Body of pancreas (tissue), 4 donors: ENCODE data around the gene ADAMTS7. TPM values are rescaled to one million over a fixed set of nuclear protein-coding genes. Genes with fewer than 3 reads are reported as not detected.
"Not testable (repeated sequence)": the region's sequence is repeated elsewhere in the genome, so short reads cannot be mapped to it uniquely, and the experiment has no call there.

Experiments used
- ATAC-seq: fragments of 150-250 bp; one replicate; pipeline ENCODE4 v1.9.1; 2016
- DNase-seq, 4 donors: peaks; one replicate each; pipeline ENCODE4 v3.0.0-alpha.2; 2019
- H3K27ac ChIP-seq, 4 donors: fragments of 200-600 bp; sonication (generic); 1 replicate in 3 of 4; 2 replicates in 1 of 4; pipeline versions ENCODE4 v1.5.1 to v1.6.1; 2016 to 2019; ENCODE audit warnings: mild to moderate bottlenecking in 1 of 4, mixed read lengths in 1 of 4, moderate library complexity in 1 of 4
- H3K27me3 ChIP-seq, 2 donors: fragments of 200-600 bp; sonication (generic); one replicate each; pipeline ENCODE4 v1.6.0; 2016; ENCODE audit warnings: mild to moderate bottlenecking in 1 of 2
- H3K36me3 ChIP-seq, 2 donors: fragments of 200-600 bp; sonication (generic); replicated peaks in 1 of 2; 2 replicates each; pipeline ENCODE4 v1.5.1; 2016; ENCODE audit warnings: low read depth in 2 of 2; ENCODE audit not compliant: insufficient read depth in 1 of 2
- H3K4me1 ChIP-seq: fragments of 200-600 bp; sonication (generic); one replicate; pipeline ENCODE4 v1.6.0; 2016
- H3K4me3 ChIP-seq, 2 donors: fragments of 200-600 bp; sonication (generic); 1 replicate in 1 of 2; 2 replicates in 1 of 2; pipeline ENCODE4 v1.5.1; 2016 to 2019
- H3K9me3 ChIP-seq, 3 donors: fragments of 200-600 bp; sonication (generic); 1 replicate in 2 of 3; 2 replicates in 1 of 3; pipeline ENCODE4 v1.5.1; 2016
- POLR2A ChIP-seq, 3 donors: fragments of 450-650 bp; IDR thresholded peaks; one replicate each; pipeline ENCODE4 v1.6.1; 2016; ENCODE audit warnings: antibody characterized with exemption in 3 of 3, mild to moderate bottlenecking in 2 of 3
- WGBS, 2 donors: methylation state at CpG; one replicate each; pipeline ENCODE4 v1.1.5; 2017; 5-methylcytosine and 5-hydroxymethylcytosine counted together
- intact Hi-C: fragments of 100-400 bp; cut with DNase I; formaldehyde crosslinking; loops from one replicate; pipeline ENCODE4 v1.15.1; 2023
- total RNA-seq, 2 donors: library from RNA; depleted of rRNA; stranded (reverse); fragments of >200 nt; gene quantifications; one replicate each; pipeline ENCODE4 v1.1.0, GENCODE V29; 2016
- TF ChIP-seq, protein P1 (sequence below), 7 experiments: fragments of 450-650 bp in 4 of 7; fragments of 200-600 bp in 3 of 7; sonication (generic) in 3 of 7; IDR thresholded peaks; one replicate each; pipeline ENCODE4 v1.5.1; 2016 to 2019; ENCODE audit warnings: antibody characterized with exemption in 7 of 7

Gene ADAMTS7
- total RNA-seq, 2 donors from 2014 or later, result 0.33 to 2.1 TPM

DNA sequence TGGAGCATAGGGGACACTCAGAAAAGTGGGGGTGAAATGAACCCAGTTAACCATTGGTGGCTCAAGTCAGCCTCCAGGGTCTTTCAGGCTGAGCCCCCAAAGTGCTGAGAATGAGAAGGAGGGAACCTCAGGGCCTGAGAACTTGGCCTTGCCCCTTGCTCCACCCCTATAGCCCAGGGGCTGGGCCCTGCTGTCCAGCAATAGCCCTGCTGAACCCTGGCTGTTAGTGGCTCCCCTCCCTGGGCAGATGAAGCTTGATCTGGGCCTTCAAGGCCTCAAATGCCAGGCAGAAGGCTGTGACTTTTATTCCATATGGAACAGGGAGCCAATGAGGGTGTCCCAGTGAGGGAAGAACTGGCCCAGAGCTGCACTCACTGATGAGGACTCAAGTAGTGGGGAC lies 16.2 kb downstream of the ADAMTS7 start:
- ATAC-seq, result no peak
- H3K27me3 ChIP-seq, result no peaks in the 10 kb centered on the region
- intact Hi-C loops, result no loop called here
- no peaks in the 10 kb centered on the region for H3K4me1 ChIP-seq
- no peak for DNase-seq
- H3K36me3 ChIP-seq, result no peaks in the 10 kb centered on the region
- TF ChIP-seq, protein P1, sequence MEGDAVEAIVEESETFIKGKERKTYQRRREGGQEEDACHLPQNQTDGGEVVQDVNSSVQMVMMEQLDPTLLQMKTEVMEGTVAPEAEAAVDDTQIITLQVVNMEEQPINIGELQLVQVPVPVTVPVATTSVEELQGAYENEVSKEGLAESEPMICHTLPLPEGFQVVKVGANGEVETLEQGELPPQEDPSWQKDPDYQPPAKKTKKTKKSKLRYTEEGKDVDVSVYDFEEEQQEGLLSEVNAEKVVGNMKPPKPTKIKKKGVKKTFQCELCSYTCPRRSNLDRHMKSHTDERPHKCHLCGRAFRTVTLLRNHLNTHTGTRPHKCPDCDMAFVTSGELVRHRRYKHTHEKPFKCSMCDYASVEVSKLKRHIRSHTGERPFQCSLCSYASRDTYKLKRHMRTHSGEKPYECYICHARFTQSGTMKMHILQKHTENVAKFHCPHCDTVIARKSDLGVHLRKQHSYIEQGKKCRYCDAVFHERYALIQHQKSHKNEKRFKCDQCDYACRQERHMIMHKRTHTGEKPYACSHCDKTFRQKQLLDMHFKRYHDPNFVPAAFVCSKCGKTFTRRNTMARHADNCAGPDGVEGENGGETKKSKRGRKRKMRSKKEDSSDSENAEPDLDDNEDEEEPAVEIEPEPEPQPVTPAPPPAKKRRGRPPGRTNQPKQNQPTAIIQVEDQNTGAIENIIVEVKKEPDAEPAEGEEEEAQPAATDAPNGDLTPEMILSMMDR (IDR thresholded peaks at IDR 0.05), result no peak
- TF ChIP-seq POLR2A (IDR thresholded peaks at IDR 0.05), result no peak
- H3K4me3 ChIP-seq, result no peak overlapping the region
- no peak overlapping the region for H3K27ac ChIP-seq
- H3K9me3 ChIP-seq, result no peaks in the 10 kb centered on the region

DNA sequence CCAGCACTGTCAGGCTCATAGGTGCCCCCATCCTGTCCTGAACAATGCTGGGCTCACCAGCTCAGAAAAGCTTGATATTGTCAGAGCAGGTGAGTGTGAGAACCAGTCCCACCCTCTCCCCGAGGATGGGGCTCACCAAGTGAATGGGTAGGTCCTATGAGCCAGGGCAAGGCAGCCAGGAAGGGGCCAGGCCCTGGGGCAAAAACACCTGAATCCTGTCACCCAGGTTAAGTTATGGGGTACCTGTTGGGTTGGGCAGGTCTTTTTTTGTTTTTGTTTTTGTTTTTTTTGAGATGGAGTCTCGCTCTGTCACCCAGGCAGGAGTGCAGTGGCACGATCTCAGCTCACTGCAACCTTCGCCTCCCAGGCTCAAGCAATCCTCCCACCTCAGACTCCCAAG lies 16.8 kb downstream of the ADAMTS7 start:
- H3K36me3 ChIP-seq, DNase-seq, H3K27me3 ChIP-seq, H3K9me3 ChIP-seq, intact Hi-C loops, H3K27ac ChIP-seq, H3K4me1 ChIP-seq, ATAC-seq, H3K4me3 ChIP-seq: not testable (repeated sequence)
- 88 to 94% methylated on average over 4 of the region's 4 CpGs for WGBS, 2 donors

DNA sequence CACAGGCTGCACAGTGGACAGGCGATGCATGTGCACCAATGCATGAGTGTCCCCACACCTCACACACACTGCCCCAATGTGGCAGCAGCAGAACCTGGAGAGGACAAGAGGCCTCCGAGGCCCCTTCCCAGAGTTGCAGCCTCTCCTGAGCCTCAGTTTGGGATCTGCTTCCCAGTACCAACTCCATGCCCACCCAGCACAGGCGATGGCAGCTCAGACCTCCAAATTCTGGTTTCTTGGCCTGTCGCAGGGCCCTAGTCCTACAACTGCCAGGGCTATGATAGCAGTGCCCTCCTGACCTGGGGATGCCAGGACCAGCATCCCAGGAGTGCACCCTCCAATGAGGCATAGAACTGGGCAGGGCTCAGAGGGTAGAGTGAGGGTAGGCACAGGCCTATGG lies 19.9 kb downstream of the ADAMTS7 start:
- intact Hi-C loops, result no loop called here
- Histone ChIP-seq H3K4me3 (no peak overlapping the region), H3K4me1 (no peaks in the 10 kb centered on the region)

DNA sequence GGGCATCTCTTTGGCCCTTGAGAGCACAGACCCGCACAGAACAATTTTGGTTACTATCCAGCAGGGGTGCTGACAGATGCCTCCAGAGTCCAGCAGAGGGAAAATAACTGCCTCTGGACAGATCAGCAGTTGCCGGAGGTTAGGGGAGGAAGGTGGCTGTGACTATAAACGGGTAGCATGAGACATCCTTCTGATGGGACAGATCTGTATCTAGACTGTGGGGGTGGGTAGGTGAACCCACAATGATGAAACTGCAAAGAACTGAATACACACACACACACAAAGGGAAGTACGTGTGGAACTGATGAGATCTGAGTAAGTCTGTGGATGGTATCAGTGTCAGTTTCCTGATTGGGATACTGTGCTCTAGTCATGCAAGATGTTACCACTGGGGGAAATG lies 21.2 kb downstream of the ADAMTS7 start:
- Histone ChIP-seq H3K36me3 (no peaks in the 10 kb centered on the region), H3K4me3 (no peak overlapping the region), H3K9me3 (no peaks in the 10 kb centered on the region), H3K4me1 (no peaks in the 10 kb centered on the region), H3K27ac (no peak overlapping the region), H3K27me3 (no peaks in the 10 kb centered on the region)
- intact Hi-C loops, result no loop called here
- TF ChIP-seq, protein P1 (IDR thresholded peaks at IDR 0.05), result no peak
- TF ChIP-seq POLR2A (IDR thresholded peaks at IDR 0.05), result no peak
- ATAC-seq (no peak), DNase-seq (no peak)
- 73 to 75% methylated on average over 3 to 4 of the region's 4 CpGs for WGBS, 2 donors

More for the DNA sequence above, 19.9 kb downstream of the ADAMTS7 start:
- ATAC-seq, result no peak
- WGBS, 2 donors, result 78 to 100% methylated on average over 3 to 4 of the region's 4 CpGs
- Histone ChIP-seq H3K27me3 (no peaks in the 10 kb centered on the region), H3K36me3 (no peaks in the 10 kb centered on the region), H3K27ac (no peak overlapping the region), H3K9me3 (no peaks in the 10 kb centered on the region)
- no peak for DNase-seq
- TF ChIP-seq, protein P1 (IDR thresholded peaks at IDR 0.05), result no peak
- TF ChIP-seq POLR2A (IDR thresholded peaks at IDR 0.05), result no peak

DNA sequence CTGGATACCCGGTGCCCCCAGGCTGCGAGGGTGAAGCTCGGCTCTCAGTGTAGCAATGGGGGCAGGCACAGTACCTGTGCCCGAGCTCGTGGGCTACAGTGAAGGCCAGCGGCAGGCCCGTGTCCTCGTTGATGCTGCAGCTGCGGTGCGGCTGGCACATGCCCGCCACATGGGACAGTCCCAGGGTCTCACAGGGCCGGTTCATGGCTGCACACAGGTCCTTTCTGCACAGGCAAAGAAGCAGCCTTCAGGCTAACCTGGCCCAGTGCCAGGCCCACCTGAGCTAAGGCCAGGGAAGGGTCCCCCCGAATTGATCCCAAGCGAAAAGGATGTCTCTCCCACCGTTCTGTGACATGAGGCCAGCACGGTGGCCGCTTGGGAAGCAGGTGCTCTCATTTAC lies 21.6 kb downstream of the ADAMTS7 start:
- Histone ChIP-seq H3K9me3 (no peaks in the 10 kb centered on the region), H3K27ac (no peak overlapping the region), H3K4me1 (no peaks in the 10 kb centered on the region), H3K4me3 (no peak overlapping the region), H3K36me3 (no peaks in the 10 kb centered on the region), H3K27me3 (no peaks in the 10 kb centered on the region)
- DNase-seq (no peak), ATAC-seq (no peak)
- intact Hi-C loops, result no loop called here
- 81 to 82% methylated on average over 6 to 17 of the region's 17 CpGs for WGBS, 2 donors
- TF ChIP-seq POLR2A (IDR thresholded peaks at IDR 0.05), result no peak
- TF ChIP-seq, protein P1 (IDR thresholded peaks at IDR 0.05), result no peak
